Progenitor cell of endocrine pancreas (in vitro differentiated cells): ENCODE data around the gene CALR. TPM values are rescaled to one million over a fixed set of nuclear protein-coding genes. Genes with fewer than 3 reads are reported as not detected.

Experiments
- DNase-seq: peaks from one replicate; pipeline ENCODE4 v3.0.0; 2021; ENCODE audit warnings: low spot score; ENCODE audit not compliant: unreplicated experiment
- H3K27ac Mint-ChIP-seq: 2 replicates; pipeline ENCODE4 v1.8.0; 2021; ENCODE audit warnings: mild to moderate bottlenecking, moderate library complexity, mixed read lengths
- H3K27me3 Mint-ChIP-seq: 2 replicates; pipeline ENCODE4 v1.8.0; 2021; ENCODE audit warnings: mixed read lengths
- H3K36me3 Mint-ChIP-seq: 2 replicates; pipeline ENCODE4 v1.8.0; 2022; ENCODE audit warnings: mixed read lengths; ENCODE audit not compliant: insufficient read depth
- H3K4me1 Mint-ChIP-seq: 2 replicates; pipeline ENCODE4 v1.8.0; 2021; ENCODE audit warnings: low read depth, mixed read lengths
- H3K4me3 Mint-ChIP-seq: 2 replicates; pipeline ENCODE4 v1.8.0; 2021; ENCODE audit warnings: low read depth, mild to moderate bottlenecking, moderate library complexity, mixed read lengths
- H3K9me3 Mint-ChIP-seq: 2 replicates; pipeline ENCODE4 v1.8.0; 2021; ENCODE audit warnings: low read depth, mixed read lengths
- CTCF ChIP-seq: fragments of 200-600 bp; sonication (generic); IDR thresholded peaks from one replicate; pipeline ENCODE4 v1.5.0; 2021; ENCODE audit warnings: antibody characterized with exemption, mild to moderate bottlenecking; ENCODE audit not compliant: unreplicated experiment
- microRNA-seq: library from miRNA; unstranded; fragments of <30 nt; microRNA quantifications from one replicate; pipeline ENCODE4 v1.1.0, GENCODE V29; 2020; ENCODE audit warnings: borderline number of aligned reads; ENCODE audit not compliant: unreplicated experiment
- total RNA-seq: library from RNA; stranded (reverse); gene quantifications from 2 replicates; pipeline ENCODE4 v1.2.1, GENCODE V29; 2021

The CALR gene
- total RNA-seq, 1 donor from 2014 or later, result 707 TPM

DNA sequence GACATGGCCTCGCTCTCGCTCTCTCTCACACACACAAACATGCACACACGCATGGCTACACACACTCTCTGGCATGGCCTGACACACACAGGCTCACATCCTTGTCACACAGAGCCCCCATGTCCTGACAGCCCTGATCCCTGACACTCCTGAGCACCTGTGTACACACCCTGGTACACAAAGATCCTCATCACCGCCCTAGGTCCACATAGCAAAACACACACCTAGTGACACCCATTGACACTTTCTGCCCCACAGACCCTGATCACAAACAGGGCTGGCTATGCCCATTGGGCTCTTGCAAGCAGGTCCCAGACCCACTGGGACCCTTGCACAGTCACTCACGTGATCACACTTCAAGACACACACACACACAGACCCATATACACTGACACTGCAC is 52.9 kb downstream of the CALR start:
- Mint-ChIP-seq H3K4me1 (peaks cover 4% of the 10 kb centered on the region), H3K27ac (no peak overlapping the region), H3K4me3 (no peak overlapping the region), H3K9me3 (no peaks in the 10 kb centered on the region), H3K27me3 (peaks cover 63% of the 10 kb centered on the region), H3K36me3 (no peaks in the 10 kb centered on the region)
- DNase-seq, result no peak
- TF ChIP-seq CTCF, result no peak

GRCh38 chr19:12992729-12993128 is 54.3 kb downstream of the CALR start:
- DNase-seq, result no peak
- Mint-ChIP-seq H3K4me1 (peaks cover 4% of the 10 kb centered on the region), H3K36me3 (no peaks in the 10 kb centered on the region), H3K9me3 (no peaks in the 10 kb centered on the region), H3K27me3 (peaks cover 60% of the 10 kb centered on the region), H3K4me3 (no peak overlapping the region), H3K27ac (no peak overlapping the region)
- no peak for TF ChIP-seq CTCF

DNA sequence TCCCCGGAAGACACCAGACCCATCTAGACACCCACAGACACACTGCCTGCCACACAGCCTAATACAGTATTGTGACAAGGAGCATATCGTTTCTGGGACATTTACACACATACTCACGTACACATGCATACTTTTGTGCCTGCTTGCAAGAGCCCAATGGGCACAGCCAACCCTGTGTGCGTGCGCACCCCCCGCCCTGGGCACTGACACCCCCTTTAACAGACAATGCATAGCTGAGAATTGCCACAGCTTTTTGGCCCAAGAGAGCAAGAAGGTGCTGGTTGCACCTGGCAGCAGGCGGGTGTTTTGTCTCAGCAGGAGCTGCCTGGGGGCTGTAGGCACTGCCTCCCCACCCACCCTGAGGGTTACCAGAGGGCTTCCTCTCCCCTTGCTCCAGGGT is 55.2 kb downstream of the CALR start:
- H3K27ac Mint-ChIP-seq, result no peak overlapping the region
- peaks cover 4% of the 10 kb centered on the region for H3K4me1 Mint-ChIP-seq
- H3K4me3 Mint-ChIP-seq, result no peak overlapping the region

More for the DNA sequence above, 55.2 kb downstream of the CALR start:
- peaks cover 67% of the 10 kb centered on the region for H3K27me3 Mint-ChIP-seq
- TF ChIP-seq CTCF, result no peak
- H3K36me3 Mint-ChIP-seq, result no peaks in the 10 kb centered on the region
- no peaks in the 10 kb centered on the region for H3K9me3 Mint-ChIP-seq
- DNase-seq, result no peak

Small RNA genes lying within 50 kb of the gene (microRNA-seq; reads per million reads assigned to microRNA genes)
- gene MIR5695, result not detected
- 3.0 reads per million for gene MIR6515

Other genes with a start within 250 kb of the CALR start
- 14.6 and 15.1 TPM in 2 replicates for gene FBXW9, start 242.0 kb upstream of the CALR start, total RNA-seq
- gene TNPO2, start 214.7 kb upstream of the CALR start, total RNA-seq, result 109 and 113 TPM in 2 replicates
- gene TRIR, start 203.9 kb upstream of the CALR start, total RNA-seq, result 171 and 180 TPM in 2 replicates
- 59.8 and 66.0 TPM in 2 replicates for gene GET3, start 201.1 kb upstream of the CALR start, total RNA-seq
- gene BEST2, start 186.8 kb upstream of the CALR start, total RNA-seq, result not detected in 2 replicates
- gene HOOK2, start 163.1 kb upstream of the CALR start, total RNA-seq, result 115 TPM in 2 replicates
- gene JUNB, start 147.1 kb upstream of the CALR start, total RNA-seq, result 5.7 and 6.0 TPM in 2 replicates
- gene PRDX2, start 136.8 kb upstream of the CALR start, total RNA-seq, result 524 and 554 TPM in 2 replicates
- 16.5 and 22.7 TPM in 2 replicates for gene THSD8, start 136.5 kb upstream of the CALR start, total RNA-seq
- gene RNASEH2A, start 132.0 kb upstream of the CALR start, total RNA-seq, result 32.8 and 37.4 TPM in 2 replicates
- not detected in 2 replicates for gene RTBDN, start 104.0 kb upstream of the CALR start, total RNA-seq
- gene MAST1, start 100.1 kb upstream of the CALR start, total RNA-seq, result 5.3 and 5.9 TPM in 2 replicates
- gene DNASE2, start 57.2 kb upstream of the CALR start, total RNA-seq, result 26.0 and 31.7 TPM in 2 replicates
- gene KLF1, start 51.4 kb upstream of the CALR start, total RNA-seq, result not detected in 2 replicates
- gene GCDH, start 47.4 kb upstream of the CALR start, total RNA-seq, result 59.3 and 60.6 TPM in 2 replicates
- gene SYCE2, start 19.3 kb upstream of the CALR start, total RNA-seq, result 1.2 and 1.8 TPM in 2 replicates
- 61.2 and 63.3 TPM in 2 replicates for gene FARSA, start 4.9 kb upstream of the CALR start, total RNA-seq
- gene RAD23A, start 7.3 kb downstream of the CALR start, total RNA-seq, result 70.4 and 78.8 TPM in 2 replicates
- 16.8 and 20.8 TPM in 2 replicates for gene GADD45GIP1, start 18.6 kb downstream of the CALR start, total RNA-seq
- gene DAND5, start 31.0 kb downstream of the CALR start, total RNA-seq, result not detected in 2 replicates
- 0.46 and 0.51 TPM in 2 replicates for gene NFIX, start 56.9 kb downstream of the CALR start, total RNA-seq
- gene LYL1, start 164.2 kb downstream of the CALR start, total RNA-seq, result 0.47 and 0.50 TPM in 2 replicates
- 51.5 and 52.4 TPM in 2 replicates for gene TRMT1, start 178.1 kb downstream of the CALR start, total RNA-seq
- 92.3 and 103 TPM in 2 replicates for gene NACC1, start 179.7 kb downstream of the CALR start, total RNA-seq
- gene STX10, start 211.8 kb downstream of the CALR start, total RNA-seq, result 49.2 and 55.9 TPM in 2 replicates
- 88.4 and 93.4 TPM in 2 replicates for gene IER2, start 211.8 kb downstream of the CALR start, total RNA-seq